Esophagus squamous epithelium (tissue), 5 donors: Measurements from ENCODE around the gene AANAT. TPM values are rescaled to one million over a fixed set of nuclear protein-coding genes. Genes with fewer than 3 reads are reported as not detected.

Experiments used
- DNase-seq: peaks from one replicate; lab custom pipeline; 2025; lab: John Stamatoyannopoulos, UW
- H3K27ac ChIP-seq, 4 donors: fragments of 200-600 bp; sonication (generic); one replicate each; pipeline ENCODE4 v1.5.1; 2016 to 2019; ENCODE audit warnings: mild to moderate bottlenecking in 1 of 4
- H3K27me3 ChIP-seq, 4 donors: fragments of 200-600 bp; sonication (generic); 1 replicate in 3 of 4; 2 replicates in 1 of 4; pipeline versions ENCODE4 v1.5.1 to v1.6.0; 2017 to 2021; ENCODE audit warnings: antibody characterized with exemption in 1 of 4
- H3K36me3 ChIP-seq, 3 donors: fragments of 200-600 bp; sonication (generic); one replicate each; pipeline ENCODE4 v1.5.1; 2016 to 2019
- H3K4me1 ChIP-seq, 3 donors: fragments of 200-600 bp; sonication (generic); one replicate each; pipeline ENCODE4 v1.5.1; 2017 to 2019
- H3K4me3 ChIP-seq, 4 donors: fragments of 200-600 bp; sonication (generic); 1 replicate in 3 of 4; 2 replicates in 1 of 4; pipeline ENCODE4 v1.5.1; 2016 to 2019; ENCODE audit warnings: mild to moderate bottlenecking in 2 of 4, moderate library complexity in 1 of 4
- H3K9me3 ChIP-seq, 3 donors: fragments of 200-600 bp; sonication (generic); one replicate each; pipeline ENCODE4 v1.5.1; 2016 to 2019
- POLR2A ChIP-seq, 4 donors: fragments of 450-650 bp; IDR thresholded peaks; one replicate each; pipeline ENCODE4 v1.6.1; 2017; ENCODE audit warnings: antibody characterized with exemption in 4 of 4, mild to moderate bottlenecking in 4 of 4, moderate library complexity in 3 of 4
- WGBS, 2 donors: methylation state at CpG; one replicate each; pipeline ENCODE4 v1.1.5; 2018; 5-methylcytosine and 5-hydroxymethylcytosine counted together
- intact Hi-C: fragments of 100-400 bp; cut with DNase I; formaldehyde crosslinking; loops from one replicate; pipeline ENCODE4 v1.15.0; 2022
- total RNA-seq, 4 donors: library from RNA; depleted of rRNA; stranded (reverse); fragments of >200 nt; gene quantifications; one replicate each; pipeline ENCODE4 v1.1.0, GENCODE V29; 2016
- TF ChIP-seq, protein P1 (sequence below), 6 experiments: fragments of 450-650 bp in 4 of 6; fragments of 200-600 bp in 2 of 6; sonication (generic) in 2 of 6; IDR thresholded peaks; one replicate each; pipeline ENCODE4 v1.5.1; 2016 to 2019; ENCODE audit warnings: antibody characterized with exemption in 6 of 6, mild to moderate bottlenecking in 4 of 6, moderate library complexity in 4 of 6
- donor health status: DM: yes; HTN: yes; CAD: no.

Gene AANAT
- total RNA-seq, 4 donors from 2014 or later: not detected

GRCh38 chr17:76461765-76462555 lies 5.4 kb upstream of the AANAT start:
- H3K27ac ChIP-seq: no peak overlapping the region
- no peak overlapping the region for H3K4me3 ChIP-seq
- H3K27me3 ChIP-seq: no peaks in the 10 kb centered on the region
- 70 to 91% methylated on average over 8 to 9 of the region's 11 CpGs for WGBS, 2 donors
- no peaks in the 10 kb centered on the region for H3K36me3 ChIP-seq
- H3K4me1 ChIP-seq: peaks cover 0 to 4% (median 4%) of the 10 kb centered on the region in 3 donors
- intact Hi-C loops: no loop called here
- no peak for DNase-seq
- H3K9me3 ChIP-seq: no peaks in the 10 kb centered on the region
- TF ChIP-seq POLR2A (IDR thresholded peaks at IDR 0.05): no peak
- TF ChIP-seq, protein P1, sequence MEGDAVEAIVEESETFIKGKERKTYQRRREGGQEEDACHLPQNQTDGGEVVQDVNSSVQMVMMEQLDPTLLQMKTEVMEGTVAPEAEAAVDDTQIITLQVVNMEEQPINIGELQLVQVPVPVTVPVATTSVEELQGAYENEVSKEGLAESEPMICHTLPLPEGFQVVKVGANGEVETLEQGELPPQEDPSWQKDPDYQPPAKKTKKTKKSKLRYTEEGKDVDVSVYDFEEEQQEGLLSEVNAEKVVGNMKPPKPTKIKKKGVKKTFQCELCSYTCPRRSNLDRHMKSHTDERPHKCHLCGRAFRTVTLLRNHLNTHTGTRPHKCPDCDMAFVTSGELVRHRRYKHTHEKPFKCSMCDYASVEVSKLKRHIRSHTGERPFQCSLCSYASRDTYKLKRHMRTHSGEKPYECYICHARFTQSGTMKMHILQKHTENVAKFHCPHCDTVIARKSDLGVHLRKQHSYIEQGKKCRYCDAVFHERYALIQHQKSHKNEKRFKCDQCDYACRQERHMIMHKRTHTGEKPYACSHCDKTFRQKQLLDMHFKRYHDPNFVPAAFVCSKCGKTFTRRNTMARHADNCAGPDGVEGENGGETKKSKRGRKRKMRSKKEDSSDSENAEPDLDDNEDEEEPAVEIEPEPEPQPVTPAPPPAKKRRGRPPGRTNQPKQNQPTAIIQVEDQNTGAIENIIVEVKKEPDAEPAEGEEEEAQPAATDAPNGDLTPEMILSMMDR (IDR thresholded peaks at IDR 0.05): no peak

DNA sequence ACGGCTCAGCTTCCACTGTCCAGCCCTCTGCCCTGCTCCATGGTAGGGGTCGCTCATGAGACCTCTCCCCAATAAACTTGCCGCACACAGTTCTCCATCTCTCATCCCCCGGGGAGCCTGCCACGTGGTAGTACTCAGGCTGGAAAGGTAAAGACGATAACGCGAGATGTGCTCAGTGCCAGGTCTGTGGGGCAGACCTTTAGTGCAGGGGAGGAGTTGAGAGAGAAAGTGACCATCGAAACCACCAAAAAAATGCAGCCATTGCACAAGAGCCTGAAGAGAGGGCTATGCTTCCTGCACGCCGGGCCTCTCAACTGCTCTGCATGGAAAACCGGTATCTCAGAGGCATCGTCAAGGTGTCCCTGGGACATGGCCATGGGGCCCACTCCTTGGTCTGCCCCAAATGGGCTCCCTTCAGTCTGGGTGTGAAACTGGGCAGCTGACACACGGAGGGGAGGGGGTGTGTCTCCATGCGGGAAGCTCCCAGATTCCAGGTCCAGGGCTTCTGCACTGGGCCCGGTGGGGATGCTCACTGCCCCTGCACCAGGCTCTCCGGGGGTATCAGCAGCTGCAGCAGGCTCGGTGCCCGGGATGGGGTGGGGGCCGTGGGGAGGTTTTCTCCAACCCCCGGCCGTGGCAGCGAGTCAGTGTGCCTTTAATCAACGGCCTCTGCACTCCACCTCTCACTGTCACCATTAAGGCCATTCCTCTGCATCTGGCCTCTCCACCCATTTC lies 4.7 kb upstream of the AANAT start:
- Histone ChIP-seq H3K9me3 (no peaks in the 10 kb centered on the region), H3K27me3 (no peaks in the 10 kb centered on the region), H3K27ac (no peak overlapping the region), H3K4me3 (no peak overlapping the region), H3K4me1 (peaks cover 0 to 4% (median 4%) of the 10 kb centered on the region in 3 donors), H3K36me3 (no peaks in the 10 kb centered on the region)
- 70 to 76% methylated on average over 7 to 21 of the region's 24 CpGs for WGBS, 2 donors
- TF ChIP-seq POLR2A (IDR thresholded peaks at IDR 0.05): no peak
- TF ChIP-seq, protein P1 (IDR thresholded peaks at IDR 0.05): no peak
- intact Hi-C loops: no loop called here
- no peak for DNase-seq

DNA sequence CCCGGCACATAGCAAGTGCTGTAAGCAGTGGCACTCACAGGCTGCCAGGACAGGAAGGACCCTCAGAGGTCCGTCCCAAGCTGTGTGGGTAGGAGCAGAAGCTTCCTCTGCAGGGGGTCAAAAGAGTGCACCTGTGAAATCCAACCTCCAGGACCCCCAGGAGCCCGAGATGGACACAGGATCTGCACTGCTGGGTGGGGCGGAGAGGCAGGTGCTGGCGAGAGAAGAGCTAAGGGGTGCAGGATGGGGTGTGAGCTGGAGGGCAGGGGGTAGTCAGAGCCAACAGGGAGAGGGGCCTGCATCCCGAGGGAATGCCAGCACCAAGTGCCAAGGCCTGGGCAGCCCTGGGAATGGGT lies 650 bp upstream of the AANAT start:
- Histone ChIP-seq H3K27me3 (no peaks in the 10 kb centered on the region), H3K27ac (no peak overlapping the region), H3K4me1 (peaks cover 0 to 4% (median 4%) of the 10 kb centered on the region in 3 donors), H3K9me3 (no peaks in the 10 kb centered on the region), H3K36me3 (peaks cover 0 to 16% (median 4%) of the 10 kb centered on the region in 3 donors), H3K4me3 (no peak overlapping the region)
- intact Hi-C loops: loop anchor here (2.0 kb wide), 1 partner anchor 40 kb away; no protein-coding TSS in a partner anchor
- no peak for TF ChIP-seq POLR2A (IDR thresholded peaks at IDR 0.05)
- no peak for DNase-seq
- whole genome bisulfite sequencing, 2 donors: 64 to 74% methylated on average over 4 to 6 of the region's 6 CpGs

DNA sequence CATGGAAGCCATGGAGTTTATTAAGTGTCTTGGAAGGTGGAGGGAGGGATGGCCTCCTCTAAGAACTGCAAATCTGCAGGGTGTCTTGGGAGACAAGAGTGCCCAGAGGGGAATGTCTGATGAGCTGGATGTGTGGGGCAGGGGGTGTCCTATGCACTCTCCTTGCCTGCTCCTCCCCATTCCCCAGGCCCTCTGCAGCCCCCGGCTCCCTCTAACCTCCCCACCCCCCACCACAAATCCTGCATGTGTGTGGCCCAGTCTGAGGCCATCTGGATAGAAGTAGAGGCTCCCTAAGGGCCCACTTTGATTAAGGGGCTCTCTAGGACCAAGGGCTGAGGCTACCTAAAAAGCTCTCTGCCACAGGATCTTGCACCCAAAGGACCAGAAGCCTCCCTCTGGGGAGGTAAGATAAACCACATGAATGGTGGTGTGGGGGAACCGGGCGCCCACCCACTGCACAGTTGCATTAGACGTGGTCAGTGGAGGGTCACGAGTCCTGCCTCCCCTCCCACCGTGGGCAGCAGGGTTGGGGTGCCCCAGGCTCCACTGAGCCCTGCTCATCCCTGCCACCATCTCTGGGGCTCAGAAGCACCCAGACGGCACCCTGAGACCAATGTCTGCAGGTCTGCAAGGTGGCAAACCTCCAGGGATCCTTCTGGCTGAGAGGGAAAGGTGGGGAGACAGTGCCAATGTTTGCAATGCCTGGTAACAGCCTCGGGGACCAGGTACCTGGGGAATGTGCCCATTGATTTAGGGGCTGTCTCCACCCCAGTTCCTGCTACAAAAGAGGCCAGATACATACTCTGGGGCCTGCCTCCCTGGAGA lies 618 bp downstream of the AANAT start:
- peaks cover 0 to 4% (median 4%) of the 10 kb centered on the region in 3 donors for H3K4me1 ChIP-seq
- intact Hi-C loops: loop anchor here (2.0 kb wide), 1 partner anchor 39 kb away; no protein-coding TSS in a partner anchor
- 60 to 77% methylated on average over 2 to 3 of the region's 8 CpGs for WGBS, 2 donors

GRCh38 chr17:76468634-76469010 lies 1.2 kb downstream of the AANAT start:
- no CpG with 5 or more reads among the region's 14 CpGs for WGBS, 2 donors
- Histone ChIP-seq H3K4me1 (peaks cover 0 to 4% (median 4%) of the 10 kb centered on the region in 3 donors), H3K27ac (no peak overlapping the region), H3K27me3 (no peaks in the 10 kb centered on the region), H3K36me3 (peaks cover 0 to 34% (median 6%) of the 10 kb centered on the region in 3 donors), H3K4me3 (no peak overlapping the region), H3K9me3 (no peaks in the 10 kb centered on the region)
- TF ChIP-seq, protein P1 (IDR thresholded peaks at IDR 0.05): no peak
- no peak for TF ChIP-seq POLR2A (IDR thresholded peaks at IDR 0.05)
- intact Hi-C loops: no loop called here
- no peak for DNase-seq

More for the DNA sequence above, 618 bp downstream of the AANAT start:
- Histone ChIP-seq H3K36me3 (peaks cover 0 to 28% (median 6%) of the 10 kb centered on the region in 3 donors), H3K27ac (no peak overlapping the region), H3K27me3 (no peaks in the 10 kb centered on the region), H3K9me3 (no peaks in the 10 kb centered on the region), H3K4me3 (no peak overlapping the region)
- DNase-seq: no peak
- TF ChIP-seq, protein P1 (IDR thresholded peaks at IDR 0.05): no peak
- TF ChIP-seq POLR2A (IDR thresholded peaks at IDR 0.05): no peak
